Measurements from ENCODE around the gene GPR78.

The GPR78 gene

DNA sequence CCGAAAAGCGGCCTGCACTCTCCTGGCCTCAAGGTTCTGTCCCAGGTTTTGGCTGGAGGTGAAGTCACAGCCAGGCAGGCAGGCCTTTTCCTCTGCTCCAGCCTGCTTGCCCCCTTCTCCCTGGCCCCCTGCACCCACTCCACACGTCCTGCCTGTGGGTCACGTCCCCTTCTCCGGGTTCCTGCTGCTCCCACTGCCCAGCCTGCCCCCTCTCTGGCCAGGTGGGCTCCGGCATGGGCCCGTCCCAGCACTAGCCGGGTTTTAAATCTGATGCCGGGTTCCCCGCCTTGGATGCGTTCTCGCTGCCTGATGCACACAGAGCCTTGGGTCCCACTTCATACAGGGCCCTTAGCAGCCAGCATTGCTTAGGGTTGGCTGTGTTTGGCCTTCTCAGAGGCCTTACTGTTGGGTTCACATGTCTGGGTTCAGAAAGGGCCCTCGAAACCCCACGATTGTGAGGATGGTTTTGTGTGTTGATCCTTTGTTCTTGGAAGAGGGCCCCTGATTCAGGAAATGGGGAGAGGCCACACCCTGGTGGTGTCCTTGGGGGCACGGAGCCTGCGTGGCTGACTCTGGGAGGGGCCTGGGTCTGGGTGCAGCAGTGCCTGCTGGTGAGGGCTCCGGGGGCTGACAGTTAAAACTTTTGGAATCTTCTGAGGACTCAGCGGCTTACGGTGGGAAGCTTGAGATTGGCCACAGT lies 18.3 kb downstream of the GPR78 start:
- H3K4me1 ChIP-seq (ENCODE audit: low read depth, poor library complexity, severe bottlenecking): no peaks in the 10 kb centered on the region
- H3K9ac ChIP-seq: no peak overlapping the region
- no peak overlapping the region for H3K27ac ChIP-seq

DNA sequence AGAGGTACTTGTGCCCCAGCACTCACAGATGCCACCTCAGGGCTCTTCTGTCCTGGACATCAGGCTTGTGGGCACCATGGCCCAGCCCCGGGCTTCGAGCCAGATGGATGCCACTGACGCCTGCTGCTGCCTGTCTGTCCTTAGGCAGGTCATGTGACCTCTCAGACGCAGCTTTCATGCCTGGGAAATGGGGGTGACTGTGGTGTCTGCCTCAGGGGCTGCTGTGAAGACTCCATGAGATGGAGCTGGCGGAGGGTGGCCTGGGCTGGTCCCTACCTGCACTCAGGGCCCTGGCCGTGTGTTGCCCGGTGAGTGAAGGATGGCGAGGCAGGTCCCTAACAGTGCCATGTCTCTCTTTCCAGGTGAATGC lies 18.9 kb downstream of the GPR78 start:
- Histone ChIP-seq H2AFZ (ENCODE audit: low read depth) (no peak overlapping the region), H3K9ac (no peak overlapping the region), H4K20me1 (ENCODE audit: insufficient read depth) (no peaks in the 10 kb centered on the region), H3K4me3 (IDR thresholded peaks at IDR 0.05; ENCODE audit: insufficient read depth, low read depth, low read length) (no peak overlapping the region), H3K27ac (no peak overlapping the region), H3K27me3 (ENCODE audit: insufficient read depth, low read depth) (no peaks in the 10 kb centered on the region), H3K36me3 (ENCODE audit: insufficient read depth) (no peaks in the 10 kb centered on the region), H3K4me2 (no peak overlapping the region), H3K4me1 (ENCODE audit: low read depth, poor library complexity, severe bottlenecking) (no peaks in the 10 kb centered on the region), H3K79me2 (ENCODE audit: insufficient read depth, low read depth) (no peaks in the 10 kb centered on the region)
- TF ChIP-seq, protein P1, sequence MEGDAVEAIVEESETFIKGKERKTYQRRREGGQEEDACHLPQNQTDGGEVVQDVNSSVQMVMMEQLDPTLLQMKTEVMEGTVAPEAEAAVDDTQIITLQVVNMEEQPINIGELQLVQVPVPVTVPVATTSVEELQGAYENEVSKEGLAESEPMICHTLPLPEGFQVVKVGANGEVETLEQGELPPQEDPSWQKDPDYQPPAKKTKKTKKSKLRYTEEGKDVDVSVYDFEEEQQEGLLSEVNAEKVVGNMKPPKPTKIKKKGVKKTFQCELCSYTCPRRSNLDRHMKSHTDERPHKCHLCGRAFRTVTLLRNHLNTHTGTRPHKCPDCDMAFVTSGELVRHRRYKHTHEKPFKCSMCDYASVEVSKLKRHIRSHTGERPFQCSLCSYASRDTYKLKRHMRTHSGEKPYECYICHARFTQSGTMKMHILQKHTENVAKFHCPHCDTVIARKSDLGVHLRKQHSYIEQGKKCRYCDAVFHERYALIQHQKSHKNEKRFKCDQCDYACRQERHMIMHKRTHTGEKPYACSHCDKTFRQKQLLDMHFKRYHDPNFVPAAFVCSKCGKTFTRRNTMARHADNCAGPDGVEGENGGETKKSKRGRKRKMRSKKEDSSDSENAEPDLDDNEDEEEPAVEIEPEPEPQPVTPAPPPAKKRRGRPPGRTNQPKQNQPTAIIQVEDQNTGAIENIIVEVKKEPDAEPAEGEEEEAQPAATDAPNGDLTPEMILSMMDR (conservative IDR thresholded peaks at IDR 0.05; ENCODE audit: low read depth, low read length): no peak

More for the DNA sequence above, 18.3 kb downstream of the GPR78 start:
- no peak overlapping the region for H3K4me2 ChIP-seq
- H3K79me2 ChIP-seq (ENCODE audit: insufficient read depth, low read depth): no peaks in the 10 kb centered on the region
- no peak overlapping the region for H3K4me3 ChIP-seq (IDR thresholded peaks at IDR 0.05; ENCODE audit: insufficient read depth, low read depth, low read length)
- TF ChIP-seq, protein P1 (conservative IDR thresholded peaks at IDR 0.05; ENCODE audit: low read depth, low read length): no peak
- H3K27me3 ChIP-seq (ENCODE audit: insufficient read depth, low read depth): no peaks in the 10 kb centered on the region; the same call in 1 of the 2 replicates
- no peaks in the 10 kb centered on the region for H3K36me3 ChIP-seq (ENCODE audit: insufficient read depth)
- H2AFZ ChIP-seq (ENCODE audit: low read depth): no peak overlapping the region
- H4K20me1 ChIP-seq (ENCODE audit: insufficient read depth): no peaks in the 10 kb centered on the region

DNA sequence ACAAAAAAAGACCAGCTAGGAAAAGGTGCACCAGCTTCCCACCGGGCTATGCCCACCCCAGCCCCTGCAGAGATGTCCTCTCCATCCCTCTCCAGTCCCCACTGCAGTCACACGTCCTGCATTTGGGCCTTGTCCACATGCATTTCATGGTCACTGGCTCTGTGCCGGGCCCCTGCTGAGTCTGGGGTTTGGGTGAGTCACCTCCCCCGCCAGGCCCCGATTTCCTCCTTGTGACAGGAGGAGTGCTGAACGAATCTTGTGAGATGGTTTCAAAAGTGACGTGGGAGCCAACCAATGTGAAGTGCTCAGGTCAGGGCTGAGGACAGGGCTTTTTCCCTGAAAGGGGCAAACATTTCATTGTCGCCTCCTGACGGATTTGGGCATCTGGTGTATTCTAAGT lies 19.5 kb downstream of the GPR78 start:
- TF ChIP-seq, protein P1 (conservative IDR thresholded peaks at IDR 0.05; ENCODE audit: low read depth, low read length): no peak
- Histone ChIP-seq H2AFZ (ENCODE audit: low read depth) (no peak overlapping the region), H3K4me1 (ENCODE audit: low read depth, poor library complexity, severe bottlenecking) (no peaks in the 10 kb centered on the region), H3K79me2 (ENCODE audit: insufficient read depth, low read depth) (no peaks in the 10 kb centered on the region), H4K20me1 (ENCODE audit: insufficient read depth) (no peaks in the 10 kb centered on the region), H3K27ac (no peak overlapping the region), H3K9ac (no peak overlapping the region), H3K36me3 (ENCODE audit: insufficient read depth) (no peaks in the 10 kb centered on the region), H3K27me3 (ENCODE audit: insufficient read depth, low read depth) (no peaks in the 10 kb centered on the region), H3K4me2 (no peak overlapping the region), H3K4me3 (IDR thresholded peaks at IDR 0.05; ENCODE audit: insufficient read depth, low read depth, low read length) (no peak overlapping the region)

DNA sequence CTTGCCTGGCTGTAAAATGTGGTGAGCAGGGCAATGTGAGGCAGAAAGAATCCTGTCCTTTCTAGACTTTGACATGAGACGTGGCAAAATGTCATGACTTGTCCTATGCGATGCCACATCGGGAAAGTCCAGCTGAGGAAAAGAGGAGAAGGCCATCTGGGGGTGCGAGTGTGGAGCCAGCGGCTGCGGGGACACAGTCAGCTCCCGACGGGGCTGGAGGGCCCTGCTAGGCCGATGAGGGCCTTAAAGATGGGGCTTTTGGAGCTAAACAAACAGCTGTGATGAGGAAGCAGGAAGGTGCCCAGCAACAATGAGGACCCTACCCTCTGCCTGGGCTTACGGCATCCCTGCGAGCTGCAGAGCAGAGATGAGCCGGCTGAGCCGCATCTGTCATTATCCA lies 20.1 kb downstream of the GPR78 start:
- H3K9ac ChIP-seq: no peak overlapping the region
- no peak overlapping the region for H2AFZ ChIP-seq (ENCODE audit: low read depth)
- no peaks in the 10 kb centered on the region for H3K79me2 ChIP-seq (ENCODE audit: insufficient read depth, low read depth)
- H3K27ac ChIP-seq: no peak overlapping the region
- no peaks in the 10 kb centered on the region for H3K27me3 ChIP-seq (ENCODE audit: insufficient read depth, low read depth)
- TF ChIP-seq, protein P1 (conservative IDR thresholded peaks at IDR 0.05; ENCODE audit: low read depth, low read length): no peak
- H3K4me3 ChIP-seq (IDR thresholded peaks at IDR 0.05; ENCODE audit: insufficient read depth, low read depth, low read length): no peak overlapping the region
- no peaks in the 10 kb centered on the region for H4K20me1 ChIP-seq (ENCODE audit: insufficient read depth)
- H3K36me3 ChIP-seq (ENCODE audit: insufficient read depth): no peaks in the 10 kb centered on the region
- no peaks in the 10 kb centered on the region for H3K4me1 ChIP-seq (ENCODE audit: low read depth, poor library complexity, severe bottlenecking)
- no peak overlapping the region for H3K4me2 ChIP-seq
